ENCODE data around the gene DIAPH3. TPM values are rescaled to one million over a fixed set of nuclear protein-coding genes. Genes with fewer than 3 reads are reported as not detected.

The DIAPH3 gene
- total RNA-seq, 2 experiments from 2014 or later = 21.7 to 23.2 TPM

DNA sequence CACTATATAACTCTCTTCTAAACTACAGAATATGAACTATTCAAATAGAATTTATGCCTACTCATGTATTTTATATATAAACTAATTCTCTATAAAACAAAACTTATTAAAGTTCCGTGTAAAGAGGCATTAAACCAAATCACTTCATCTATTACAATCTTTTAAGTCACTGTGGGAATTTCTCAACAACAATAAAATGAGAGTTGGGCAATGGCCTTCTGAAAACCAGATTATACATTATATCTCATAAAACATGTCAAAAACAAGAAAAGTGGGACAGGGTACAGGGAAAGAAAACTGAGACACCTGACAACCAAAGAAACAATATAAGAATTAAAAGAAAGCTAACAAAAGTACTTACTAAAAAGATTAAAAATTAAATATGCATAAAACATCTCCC, 145.2 kb downstream of the DIAPH3 start:
- no peak overlapping the region for H3K27ac Mint-ChIP-seq
- H3K4me1 Mint-ChIP-seq = peaks cover 26% of the 10 kb centered on the region
- H3K9me3 Mint-ChIP-seq = no peaks in the 10 kb centered on the region
- peaks cover 4% of the 10 kb centered on the region for H3K36me3 Mint-ChIP-seq (ENCODE audit: low read depth)
- H3K4me3 Mint-ChIP-seq = no peak overlapping the region
- ChIA-PET CTCF (no interaction called here), POLR2A (no interaction called here)
- DNase-seq = no peak
- no peaks in the 10 kb centered on the region for H3K27me3 Mint-ChIP-seq

DNA sequence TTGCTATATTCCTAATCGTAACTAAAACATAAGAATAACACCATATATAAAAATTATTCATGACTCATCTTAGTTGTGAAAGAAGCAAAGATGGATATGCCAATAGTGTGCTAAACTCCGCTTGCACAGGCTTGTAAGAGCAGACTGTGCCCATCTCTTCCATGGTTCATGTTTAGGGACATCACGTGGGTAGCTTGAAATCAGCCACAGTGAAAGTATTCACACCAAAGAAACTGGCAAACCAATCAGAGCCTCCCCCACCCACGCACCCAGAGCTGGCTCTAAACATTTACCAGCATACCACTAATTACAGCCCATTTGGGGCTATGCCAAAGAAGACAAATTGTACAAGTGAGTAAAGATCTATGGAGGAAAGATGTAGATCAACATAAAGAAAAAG, 147.5 kb downstream of the DIAPH3 start:
- no peak overlapping the region for H3K27ac Mint-ChIP-seq
- no peaks in the 10 kb centered on the region for H3K9me3 Mint-ChIP-seq
- H3K36me3 Mint-ChIP-seq (ENCODE audit: low read depth) = peaks cover 4% of the 10 kb centered on the region
- H3K4me3 Mint-ChIP-seq = no peak overlapping the region
- CTCF ChIA-PET = no interaction called here
- peaks cover 23% of the 10 kb centered on the region for H3K4me1 Mint-ChIP-seq
- H3K27me3 Mint-ChIP-seq = no peaks in the 10 kb centered on the region
- POLR2A ChIA-PET = no interaction called here
- DNase-seq = no peak

DNA sequence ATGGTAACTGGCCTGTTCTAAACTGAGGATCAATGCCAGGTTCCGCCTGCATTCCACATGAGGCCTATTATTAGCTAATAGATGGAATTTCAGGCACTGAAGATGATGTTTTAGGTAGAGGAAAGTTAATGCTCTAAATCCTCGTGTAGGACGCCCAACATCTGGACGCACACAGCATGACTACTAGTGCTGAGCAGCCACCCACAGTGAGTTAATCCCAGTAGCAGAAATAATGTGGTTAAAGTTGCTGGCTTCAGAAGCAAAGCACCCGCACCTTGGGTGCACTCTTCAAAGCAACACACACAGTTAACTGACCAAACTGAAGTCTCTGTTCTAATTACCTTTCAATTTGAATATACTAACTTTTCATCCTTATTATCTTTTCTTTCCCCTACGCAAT, 150.6 kb downstream of the DIAPH3 start:
- no peak overlapping the region for H3K4me3 Mint-ChIP-seq
- CTCF ChIA-PET = no interaction called here

DNA sequence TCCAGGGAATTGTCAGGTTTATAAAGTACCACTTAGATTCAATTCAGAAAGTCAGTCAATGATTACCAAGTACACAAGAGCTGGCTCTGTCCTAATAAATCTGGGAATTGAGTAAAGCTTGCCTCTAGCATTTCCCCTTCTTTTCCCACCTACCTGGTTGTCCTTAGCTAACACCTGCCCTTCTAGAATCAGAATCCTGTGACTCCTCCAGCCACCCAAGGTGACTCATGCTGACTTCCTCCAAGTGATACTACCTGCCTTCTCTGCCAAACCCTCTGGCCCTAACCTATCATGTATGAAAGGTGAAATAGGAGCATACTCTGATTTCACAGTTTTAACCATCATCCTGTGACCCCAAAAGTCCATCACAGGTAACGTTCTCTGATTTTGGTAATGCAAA, 151.2 kb downstream of the DIAPH3 start:
- Mint-ChIP-seq H3K4me3 (no peak overlapping the region), H3K27ac (no peak overlapping the region), H3K4me1 (no peaks in the 10 kb centered on the region), H3K27me3 (no peaks in the 10 kb centered on the region), H3K9me3 (no peaks in the 10 kb centered on the region), H3K36me3 (ENCODE audit: low read depth) (peaks cover 4% of the 10 kb centered on the region)
- CTCF ChIA-PET = no interaction called here
- DNase-seq = no peak
- POLR2A ChIA-PET = no interaction called here

More for the DNA sequence above, 150.6 kb downstream of the DIAPH3 start:
- Mint-ChIP-seq H3K27me3 (no peaks in the 10 kb centered on the region), H3K9me3 (no peaks in the 10 kb centered on the region), H3K27ac (no peak overlapping the region), H3K36me3 (ENCODE audit: low read depth) (peaks cover 4% of the 10 kb centered on the region), H3K4me1 (no peaks in the 10 kb centered on the region)
- no peak for DNase-seq
- POLR2A ChIA-PET = no interaction called here

DNA sequence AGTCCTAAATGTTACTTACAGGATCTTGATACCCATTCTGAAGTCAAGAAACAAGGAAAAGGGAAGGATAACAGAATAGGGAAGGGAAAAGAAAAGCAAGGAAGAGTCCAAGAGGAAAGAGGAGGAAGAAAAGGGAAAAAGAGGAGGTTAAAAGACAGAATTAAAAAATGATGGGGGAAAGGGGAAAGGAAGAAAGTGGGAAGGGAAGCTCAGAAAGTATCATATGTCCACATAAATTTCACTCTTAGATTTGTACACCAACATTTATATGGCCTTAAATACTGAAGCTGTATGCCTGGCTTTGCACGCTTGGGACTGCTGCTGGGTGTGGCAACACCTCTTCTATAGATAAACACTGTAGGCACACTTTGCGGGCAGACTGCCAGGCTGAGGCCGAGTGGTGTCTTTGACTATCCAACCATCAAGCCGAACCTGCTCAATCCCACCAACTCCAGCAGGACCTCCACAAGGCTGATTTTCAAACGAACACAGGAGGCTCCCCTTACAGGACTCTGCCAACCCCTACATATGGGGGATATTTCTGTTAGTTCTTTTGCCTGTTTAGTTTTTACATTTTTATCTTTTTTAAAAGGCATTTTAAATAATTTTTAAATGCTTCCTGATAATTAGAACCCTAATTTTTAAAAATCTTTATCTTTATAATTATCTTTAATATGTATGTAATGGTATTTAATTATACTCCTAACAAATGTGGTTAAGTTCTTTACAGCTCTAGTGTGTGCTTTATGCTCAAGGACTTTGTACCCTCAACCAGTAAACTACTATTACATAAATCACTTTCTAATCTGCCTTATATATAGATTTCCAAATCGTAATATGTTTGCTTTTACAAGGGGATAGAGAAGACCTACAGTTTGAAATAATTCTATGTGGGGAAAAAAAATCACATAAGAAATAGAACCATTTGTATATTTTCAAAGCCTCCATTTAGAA, 154.2 kb downstream of the DIAPH3 start:
- no peaks in the 10 kb centered on the region for H3K27me3 Mint-ChIP-seq
- no peaks in the 10 kb centered on the region for H3K4me1 Mint-ChIP-seq
- ChIA-PET POLR2A (no interaction called here), CTCF (no interaction called here)
- no peak overlapping the region for H3K4me3 Mint-ChIP-seq
- H3K9me3 Mint-ChIP-seq = no peaks in the 10 kb centered on the region
- peaks cover 8% of the 10 kb centered on the region for H3K36me3 Mint-ChIP-seq (ENCODE audit: low read depth)
- H3K27ac Mint-ChIP-seq = no peak overlapping the region
- DNase-seq = no peak

DNA sequence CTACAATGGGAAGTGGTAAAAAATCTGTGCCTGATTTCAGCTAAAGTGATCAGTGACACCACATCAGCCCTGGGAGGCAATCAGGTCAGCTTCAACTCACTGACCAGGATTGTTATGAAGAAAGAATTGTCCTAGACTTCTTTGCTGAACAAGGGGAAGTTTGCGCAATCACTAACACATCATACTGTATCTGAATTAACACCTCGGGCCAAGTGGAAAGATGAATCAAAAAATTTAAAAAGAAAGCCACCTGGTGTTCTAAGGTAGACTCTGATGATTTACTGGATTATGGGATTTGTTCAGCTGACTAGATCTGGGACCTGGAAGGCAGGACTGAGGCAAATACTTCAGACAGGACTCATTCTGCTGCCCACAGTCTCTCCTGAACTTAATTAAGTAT, 161.8 kb downstream of the DIAPH3 start:
- no peaks in the 10 kb centered on the region for H3K27me3 Mint-ChIP-seq
- H3K9me3 Mint-ChIP-seq = no peaks in the 10 kb centered on the region
- H3K4me1 Mint-ChIP-seq = no peaks in the 10 kb centered on the region
- ChIA-PET POLR2A (no interaction called here), CTCF (no interaction called here)
- DNase-seq = no peak
- H3K4me3 Mint-ChIP-seq = no peak overlapping the region
- no peak overlapping the region for H3K27ac Mint-ChIP-seq
- H3K36me3 Mint-ChIP-seq (ENCODE audit: low read depth) = peaks cover 18% of the 10 kb centered on the region

DNA sequence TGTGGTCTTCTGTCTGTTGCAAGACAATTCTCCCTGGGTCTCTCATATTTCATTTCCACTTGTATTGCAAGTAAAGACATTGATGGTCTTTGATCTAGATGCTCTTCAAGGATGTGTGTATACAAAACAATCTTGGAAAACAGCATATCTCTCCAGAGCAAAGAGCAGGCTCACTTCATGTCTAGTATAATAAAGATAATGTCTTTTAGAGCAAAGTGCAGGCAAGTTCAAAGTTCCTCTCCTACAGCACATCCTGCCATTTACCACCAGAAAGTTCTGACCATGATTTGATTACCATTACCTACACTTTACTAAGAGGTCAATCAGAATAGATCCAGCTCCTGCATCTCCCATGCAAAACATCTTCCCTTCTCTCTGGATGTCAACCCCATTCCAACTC, 162.8 kb downstream of the DIAPH3 start:
- Mint-ChIP-seq H3K36me3 (ENCODE audit: low read depth) (peaks cover 13% of the 10 kb centered on the region), H3K4me3 (no peak overlapping the region), H3K27ac (no peak overlapping the region), H3K4me1 (no peaks in the 10 kb centered on the region), H3K27me3 (no peaks in the 10 kb centered on the region), H3K9me3 (no peaks in the 10 kb centered on the region)
- DNase-seq = no peak
- ChIA-PET POLR2A (no interaction called here), CTCF (no interaction called here)

DNA sequence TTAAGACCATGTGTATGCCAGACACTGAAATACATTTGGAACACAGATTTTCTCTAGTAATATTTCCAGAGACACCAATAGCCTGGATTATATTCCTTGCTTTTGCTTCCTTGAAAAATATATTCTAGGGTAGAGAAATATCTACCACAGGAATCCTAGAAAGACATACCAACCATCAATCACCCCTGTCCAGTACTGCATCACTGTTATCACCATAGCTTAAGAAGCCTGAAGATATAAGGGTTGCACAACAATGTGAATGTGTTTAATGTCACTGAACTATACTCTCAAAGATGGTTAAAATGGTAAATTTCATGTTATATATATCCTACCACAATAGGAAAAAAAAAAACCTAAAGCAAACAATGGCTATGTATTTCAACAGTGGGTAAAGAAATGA, 163.6 kb downstream of the DIAPH3 start:
- H3K4me1 Mint-ChIP-seq = no peaks in the 10 kb centered on the region
- H3K4me3 Mint-ChIP-seq = no peak overlapping the region
- peaks cover 13% of the 10 kb centered on the region for H3K36me3 Mint-ChIP-seq (ENCODE audit: low read depth)
- DNase-seq = no peak
- H3K9me3 Mint-ChIP-seq = no peaks in the 10 kb centered on the region
- POLR2A ChIA-PET = no interaction called here
- no peak overlapping the region for H3K27ac Mint-ChIP-seq
- CTCF ChIA-PET = no interaction called here
- no peaks in the 10 kb centered on the region for H3K27me3 Mint-ChIP-seq

DNA sequence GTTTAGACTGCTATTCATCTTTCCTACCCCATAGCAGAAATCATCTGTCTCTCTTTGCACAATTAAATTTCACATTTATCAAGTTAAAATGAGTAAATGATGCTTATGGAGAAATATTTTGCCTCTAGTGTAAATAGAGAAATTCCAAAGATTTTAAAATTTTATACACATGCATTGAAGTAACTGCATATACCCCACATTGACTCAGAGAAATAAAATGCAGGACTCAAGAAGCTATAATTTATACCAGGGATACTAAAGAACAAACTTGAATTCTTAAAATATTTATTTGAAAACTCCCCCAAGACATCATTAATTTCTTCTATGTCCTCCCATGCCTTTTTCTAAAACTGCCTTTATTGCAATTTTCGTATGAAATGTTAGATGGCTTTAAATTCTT, 165.8 kb downstream of the DIAPH3 start:
- H3K27me3 Mint-ChIP-seq = no peaks in the 10 kb centered on the region
- no peak overlapping the region for H3K27ac Mint-ChIP-seq
- H3K9me3 Mint-ChIP-seq = no peaks in the 10 kb centered on the region
- no peak overlapping the region for H3K4me3 Mint-ChIP-seq
- CTCF ChIA-PET = no interaction called here
- no peak for DNase-seq
- H3K4me1 Mint-ChIP-seq = no peaks in the 10 kb centered on the region
- H3K36me3 Mint-ChIP-seq (ENCODE audit: low read depth) = peaks cover 13% of the 10 kb centered on the region
- POLR2A ChIA-PET = no interaction called here

DNA sequence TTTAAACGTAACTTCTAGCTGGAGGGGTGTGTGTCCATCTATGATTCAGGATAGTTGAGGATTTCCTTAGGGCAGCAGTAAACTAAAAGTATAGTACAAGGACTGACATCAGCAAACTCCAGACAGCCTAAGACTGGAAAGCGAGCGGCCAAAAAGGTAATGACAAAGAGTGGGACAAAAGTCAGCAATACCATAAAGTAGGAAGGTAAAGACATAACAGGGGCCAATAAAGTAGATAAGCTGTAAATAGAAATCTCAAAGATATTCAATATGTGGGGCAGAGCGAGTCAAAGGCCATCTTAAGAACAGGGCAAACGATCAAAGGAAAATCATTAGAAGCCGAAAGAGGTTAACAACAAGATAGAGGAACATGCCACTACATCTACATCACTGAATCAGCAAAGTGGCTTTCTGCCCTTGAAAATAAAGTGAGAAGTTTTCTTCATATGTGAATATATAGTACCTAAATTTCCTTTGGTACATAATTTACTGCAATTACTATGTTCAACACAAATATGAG, 167.2 kb downstream of the DIAPH3 start:
- Mint-ChIP-seq H3K27ac (no peak overlapping the region), H3K9me3 (no peaks in the 10 kb centered on the region), H3K27me3 (no peaks in the 10 kb centered on the region), H3K4me3 (no peak overlapping the region), H3K36me3 (ENCODE audit: low read depth) (peaks cover 11% of the 10 kb centered on the region), H3K4me1 (no peaks in the 10 kb centered on the region)
- ChIA-PET CTCF (no interaction called here), POLR2A (no interaction called here)
- DNase-seq = no peak

DNA sequence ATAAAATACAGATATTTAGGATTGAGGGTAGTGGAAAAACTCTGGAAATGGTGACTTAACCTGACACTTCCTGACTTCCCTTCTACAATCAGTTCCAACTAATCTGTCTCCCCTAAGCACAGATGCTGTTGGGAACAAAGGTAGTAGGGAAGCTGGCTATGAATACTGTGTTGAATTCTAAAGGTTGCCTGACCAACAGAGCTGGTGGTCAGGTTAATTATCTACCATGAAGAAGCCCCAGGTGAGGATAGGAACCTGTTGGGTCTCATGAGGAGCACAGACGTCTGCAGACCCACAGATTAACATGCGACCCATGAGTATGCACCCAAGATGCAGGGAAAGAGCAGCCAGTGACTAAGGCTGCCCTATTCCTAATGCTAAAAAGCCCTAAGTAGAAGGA, 172.3 kb downstream of the DIAPH3 start:
- ChIA-PET CTCF (interaction anchor here (1.3 kb wide), 1 partner anchor 29 kb away, joined by 3 read pairs; no protein-coding TSS in a partner anchor), POLR2A (no interaction called here)
- no peak for DNase-seq
- no peaks in the 10 kb centered on the region for H3K27me3 Mint-ChIP-seq
- H3K9me3 Mint-ChIP-seq = peaks cover 3% of the 10 kb centered on the region
- peaks cover 12% of the 10 kb centered on the region for H3K36me3 Mint-ChIP-seq (ENCODE audit: low read depth)
- no peak overlapping the region for H3K27ac Mint-ChIP-seq
- no peaks in the 10 kb centered on the region for H3K4me1 Mint-ChIP-seq
- no peak overlapping the region for H3K4me3 Mint-ChIP-seq

DNA sequence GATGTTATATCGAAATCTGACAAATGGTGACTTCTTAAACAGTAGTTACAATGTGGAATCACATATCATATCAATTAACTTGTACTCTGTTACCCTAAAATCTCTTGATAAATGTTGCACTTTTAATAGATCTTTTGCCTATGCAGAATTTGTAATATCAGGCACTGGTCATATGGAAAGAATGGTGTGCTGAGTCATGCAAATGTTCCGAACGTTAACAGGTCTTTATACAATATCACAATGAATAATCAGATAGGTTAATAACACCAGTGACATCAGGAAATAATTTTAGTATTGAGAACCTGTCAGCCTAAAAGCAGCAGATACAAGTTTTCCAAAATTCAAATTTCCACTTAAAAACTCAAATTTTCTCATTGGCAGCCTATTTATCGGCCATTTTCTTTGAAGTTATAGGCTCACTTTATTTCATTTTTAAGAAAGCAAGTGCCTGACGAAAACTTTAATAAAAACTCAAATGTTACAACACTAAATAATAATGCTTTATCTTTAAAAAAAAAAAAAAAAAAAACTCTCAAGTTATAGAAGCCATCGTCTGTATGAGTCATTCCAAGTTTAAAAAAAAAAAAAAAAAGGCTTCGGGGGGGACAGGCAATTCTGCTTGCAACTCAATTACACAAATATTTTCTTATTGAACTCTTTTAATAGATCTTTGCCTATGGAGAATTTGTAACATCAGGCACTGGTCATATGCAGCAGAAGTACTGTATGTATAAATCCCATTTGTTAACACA, 180.9 kb downstream of the DIAPH3 start:
- ChIA-PET CTCF (no interaction called here), POLR2A (no interaction called here)
- H3K36me3 Mint-ChIP-seq (ENCODE audit: low read depth) = peaks cover 10% of the 10 kb centered on the region
- no peak overlapping the region for H3K4me3 Mint-ChIP-seq
- H3K4me1 Mint-ChIP-seq = no peaks in the 10 kb centered on the region
- no peak for DNase-seq
- H3K27me3 Mint-ChIP-seq = no peaks in the 10 kb centered on the region
- no peak overlapping the region for H3K27ac Mint-ChIP-seq
- H3K9me3 Mint-ChIP-seq = peaks cover under 1% of the 10 kb centered on the region

DNA sequence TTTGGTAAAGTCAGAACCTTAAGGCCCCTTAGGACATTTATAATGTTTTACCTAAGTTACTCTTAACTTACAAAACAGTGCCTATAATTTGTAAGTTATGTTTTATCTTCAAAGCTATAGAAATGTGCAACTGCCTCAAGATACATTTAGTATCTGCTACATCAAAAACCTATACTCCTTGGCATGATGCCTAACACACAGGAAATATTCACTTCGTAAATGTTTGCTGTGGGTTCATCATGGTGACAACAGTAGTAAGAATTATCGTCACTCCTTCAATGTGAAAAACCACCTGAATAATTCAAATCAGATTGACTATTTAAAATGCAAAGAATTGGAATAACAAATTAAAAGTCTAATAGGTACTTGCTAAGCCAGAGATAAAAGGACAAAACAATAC, 184.1 kb downstream of the DIAPH3 start:
- CTCF ChIA-PET = no interaction called here
- no peak for DNase-seq
- Mint-ChIP-seq H3K36me3 (ENCODE audit: low read depth) (peaks cover 9% of the 10 kb centered on the region), H3K9me3 (no peaks in the 10 kb centered on the region), H3K4me3 (no peak overlapping the region), H3K4me1 (no peaks in the 10 kb centered on the region), H3K27me3 (no peaks in the 10 kb centered on the region), H3K27ac (no peak overlapping the region)
- POLR2A ChIA-PET = no interaction called here

DNA sequence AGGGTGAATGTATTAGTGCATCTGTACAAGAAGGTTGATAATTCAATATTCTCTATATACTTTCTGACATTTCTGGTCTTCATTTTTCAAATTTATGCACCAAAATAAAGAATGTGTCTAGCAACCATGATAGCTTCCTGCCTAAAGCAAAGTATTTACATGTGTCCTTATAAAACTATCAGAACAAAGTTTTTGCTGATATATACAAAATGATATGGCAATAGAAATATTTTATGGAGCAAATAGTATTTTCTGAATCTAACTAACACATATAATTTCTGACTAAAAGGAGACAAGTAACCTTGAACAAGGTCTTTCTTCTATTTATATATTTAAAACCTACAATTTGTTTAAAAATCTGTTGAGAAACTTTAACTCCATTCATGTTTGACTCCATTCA, 184.9 kb downstream of the DIAPH3 start:
- ChIA-PET POLR2A (no interaction called here), CTCF (no interaction called here)
- Mint-ChIP-seq H3K36me3 (ENCODE audit: low read depth) (peaks cover 11% of the 10 kb centered on the region), H3K4me1 (no peaks in the 10 kb centered on the region), H3K9me3 (no peaks in the 10 kb centered on the region), H3K27ac (no peak overlapping the region), H3K4me3 (no peak overlapping the region), H3K27me3 (no peaks in the 10 kb centered on the region)
- DNase-seq = no peak

All from activated CD4-positive, alpha-beta memory T cell treated with anti-CD3 and anti-CD28 coated beads, Interleukin-2, amount 10 ng/mL, durations not matched to agents 7 days and 5 days (primary cell).